Neural cell (in vitro differentiated cells): ENCODE measurements around the gene FSCN2.

Source experiments
- CTCF ChIP-seq: fragments of 450-650 bp; IDR thresholded peaks from 2 replicates; pipeline ENCODE4 v1.5.1; 2014; ENCODE audit warnings: antibody characterized with exemption, mild to moderate bottlenecking, moderate library complexity; ENCODE audit not compliant: poor library complexity, severe bottlenecking
- EP300 ChIP-seq: fragments of 450-650 bp; conservative IDR thresholded peaks from 2 replicates; pipeline ENCODE4 v1.6.1; 2014; ENCODE audit warnings: antibody characterized with exemption, mild to moderate bottlenecking, moderate library complexity; ENCODE audit not compliant: poor library complexity, severe bottlenecking
- EZH2 ChIP-seq: fragments of 200-600, 300-800 bp; shearing (Covaris generic), sonication (generic); IDR thresholded peaks from 2 replicates; pipeline ENCODE4 v1.6.1; 2014; ENCODE audit warnings: antibody characterized with exemption, low read length, borderline replicate concordance, mild to moderate bottlenecking; ENCODE audit not compliant: insufficient read depth, poor library complexity, severe bottlenecking
- POLR2AphosphoS5 ChIP-seq: IDR thresholded peaks from 2 replicates; pipeline ENCODE4 v1.6.1; 2012

- TF ChIP-seq CTCF (no peak), EP300 (no peak), EZH2 (no peak), POLR2AphosphoS5 (no peak)
Measured at GRCh38 chr17:81557276-81558114, 29.3 kb downstream of the FSCN2 start.
